ENCODE results near the gene USP9X. TPM values are rescaled to one million over a fixed set of nuclear protein-coding genes. Genes with fewer than 3 reads are reported as not detected.

The USP9X gene
- total RNA-seq, 1 donor from 2014 or later: 86.3 TPM

DNA sequence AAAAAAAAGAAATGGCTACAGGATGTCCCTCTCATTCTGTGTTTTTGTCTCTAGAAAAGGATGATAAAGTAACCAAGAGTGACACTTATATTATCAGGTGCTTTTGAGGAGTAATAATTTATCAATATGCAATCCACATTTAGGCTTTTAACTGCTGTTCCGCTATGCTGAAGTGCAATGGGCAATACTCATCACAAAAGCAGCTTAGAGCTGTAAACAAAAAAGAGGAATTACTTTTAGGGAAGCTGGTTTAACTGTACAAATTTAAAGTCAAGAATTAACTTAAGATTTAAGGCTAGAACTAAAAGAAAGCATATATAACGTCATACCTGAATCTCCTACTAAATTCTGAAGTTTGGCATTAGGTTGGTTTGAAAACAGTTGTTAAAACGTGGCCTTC, 155.3 kb downstream of the USP9X start:
- peaks cover 8% of the 10 kb centered on the region for H3K4me1 Mint-ChIP-seq (ENCODE audit: low read depth)
- no peak for DNase-seq (ENCODE audit: low spot score)
- no peak overlapping the region for H3K27ac Mint-ChIP-seq (ENCODE audit: unreplicated experiment)
- H3K9me3 Mint-ChIP-seq (ENCODE audit: low read depth): peaks cover 5% of the 10 kb centered on the region
- TF ChIP-seq, protein P1, sequence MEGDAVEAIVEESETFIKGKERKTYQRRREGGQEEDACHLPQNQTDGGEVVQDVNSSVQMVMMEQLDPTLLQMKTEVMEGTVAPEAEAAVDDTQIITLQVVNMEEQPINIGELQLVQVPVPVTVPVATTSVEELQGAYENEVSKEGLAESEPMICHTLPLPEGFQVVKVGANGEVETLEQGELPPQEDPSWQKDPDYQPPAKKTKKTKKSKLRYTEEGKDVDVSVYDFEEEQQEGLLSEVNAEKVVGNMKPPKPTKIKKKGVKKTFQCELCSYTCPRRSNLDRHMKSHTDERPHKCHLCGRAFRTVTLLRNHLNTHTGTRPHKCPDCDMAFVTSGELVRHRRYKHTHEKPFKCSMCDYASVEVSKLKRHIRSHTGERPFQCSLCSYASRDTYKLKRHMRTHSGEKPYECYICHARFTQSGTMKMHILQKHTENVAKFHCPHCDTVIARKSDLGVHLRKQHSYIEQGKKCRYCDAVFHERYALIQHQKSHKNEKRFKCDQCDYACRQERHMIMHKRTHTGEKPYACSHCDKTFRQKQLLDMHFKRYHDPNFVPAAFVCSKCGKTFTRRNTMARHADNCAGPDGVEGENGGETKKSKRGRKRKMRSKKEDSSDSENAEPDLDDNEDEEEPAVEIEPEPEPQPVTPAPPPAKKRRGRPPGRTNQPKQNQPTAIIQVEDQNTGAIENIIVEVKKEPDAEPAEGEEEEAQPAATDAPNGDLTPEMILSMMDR (IDR thresholded peaks at IDR 0.05): no peak
- no peaks in the 10 kb centered on the region for H3K27me3 Mint-ChIP-seq (ENCODE audit: low read depth)
- H3K36me3 Mint-ChIP-seq (ENCODE audit: low read depth): no peaks in the 10 kb centered on the region
- H3K4me3 Mint-ChIP-seq (ENCODE audit: unreplicated experiment): no peak overlapping the region

DNA sequence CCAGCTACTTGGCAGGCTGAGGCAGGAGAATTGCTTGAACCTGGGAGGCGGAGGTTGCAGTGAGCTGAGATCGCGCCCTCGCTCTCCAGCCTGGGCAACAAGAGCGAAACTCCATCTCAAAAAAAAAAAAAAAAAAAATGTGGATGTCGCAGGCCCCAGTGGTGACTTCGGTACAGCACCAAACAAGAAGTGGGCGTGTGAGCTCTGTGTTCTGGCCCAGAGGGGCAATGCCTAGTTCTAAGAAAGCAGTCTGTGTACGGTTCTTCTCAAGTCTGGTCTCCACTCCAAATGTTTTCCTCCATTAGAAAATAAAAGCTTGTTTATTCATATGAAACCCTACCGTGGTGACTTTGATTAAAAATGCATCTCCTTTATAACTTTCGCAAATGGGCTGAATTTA, 156.7 kb downstream of the USP9X start:
- H3K9me3 Mint-ChIP-seq (ENCODE audit: low read depth): peaks cover 12% of the 10 kb centered on the region
- TF ChIP-seq, protein P1 (IDR thresholded peaks at IDR 0.05): no peak
- no peaks in the 10 kb centered on the region for H3K27me3 Mint-ChIP-seq (ENCODE audit: low read depth)
- DNase-seq (ENCODE audit: low spot score): no peak
- H3K4me3 Mint-ChIP-seq (ENCODE audit: unreplicated experiment): no peak overlapping the region
- no peak overlapping the region for H3K27ac Mint-ChIP-seq (ENCODE audit: unreplicated experiment)
- H3K4me1 Mint-ChIP-seq (ENCODE audit: low read depth): peaks cover 8% of the 10 kb centered on the region
- no peaks in the 10 kb centered on the region for H3K36me3 Mint-ChIP-seq (ENCODE audit: low read depth)

DNA sequence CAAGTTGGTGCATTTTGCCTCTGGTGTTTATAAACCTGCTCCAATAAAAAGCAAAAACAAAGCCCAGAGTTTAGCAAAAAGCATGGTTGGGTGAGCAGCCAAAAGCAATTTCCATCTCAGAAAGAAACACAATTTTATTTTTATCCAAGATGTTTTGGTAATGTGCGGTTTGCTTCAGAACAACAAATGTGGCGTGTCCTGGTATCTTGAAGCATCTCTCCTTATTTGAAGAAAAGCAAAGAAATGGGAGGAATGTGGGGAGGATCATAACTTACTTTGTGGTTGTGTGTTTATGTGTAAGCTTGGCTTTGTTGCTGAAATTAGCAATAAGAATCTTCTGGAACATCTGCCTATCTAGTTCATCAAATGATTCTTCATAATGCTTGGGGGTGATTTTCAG, 160.4 kb downstream of the USP9X start:
- Mint-ChIP-seq H3K4me1 (ENCODE audit: low read depth) (no peaks in the 10 kb centered on the region), H3K4me3 (ENCODE audit: unreplicated experiment) (no peak overlapping the region), H3K9me3 (ENCODE audit: low read depth) (peaks cover 14% of the 10 kb centered on the region), H3K27ac (ENCODE audit: unreplicated experiment) (no peak overlapping the region), H3K36me3 (ENCODE audit: low read depth) (peaks cover 2% of the 10 kb centered on the region), H3K27me3 (ENCODE audit: low read depth) (no peaks in the 10 kb centered on the region)
- no peak for DNase-seq (ENCODE audit: low spot score)
- TF ChIP-seq, protein P1 (IDR thresholded peaks at IDR 0.05): no peak

DNA sequence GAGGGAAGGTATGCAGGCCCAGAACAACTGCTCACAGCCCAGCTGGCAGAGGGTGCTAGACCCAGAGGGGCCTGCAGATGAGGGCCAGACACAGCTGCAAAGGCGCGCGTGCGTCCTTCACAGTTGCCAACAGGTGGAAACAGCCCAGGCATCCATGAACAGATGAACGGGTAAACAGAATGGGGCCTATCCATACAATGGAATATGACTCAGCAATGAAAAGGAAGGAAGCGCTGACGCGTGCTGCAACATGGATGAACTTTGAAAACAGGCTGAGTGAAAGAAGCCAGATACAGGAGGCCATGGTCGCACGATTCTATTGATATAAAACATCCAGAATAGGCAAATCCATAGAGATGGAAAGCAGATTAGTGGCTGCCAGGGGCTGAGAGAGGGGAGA, 165.6 kb downstream of the USP9X start:
- Mint-ChIP-seq H3K27ac (ENCODE audit: unreplicated experiment) (no peak overlapping the region), H3K36me3 (ENCODE audit: low read depth) (peaks cover 2% of the 10 kb centered on the region), H3K27me3 (ENCODE audit: low read depth) (no peaks in the 10 kb centered on the region), H3K4me1 (ENCODE audit: low read depth) (peaks cover 3% of the 10 kb centered on the region), H3K4me3 (ENCODE audit: unreplicated experiment) (no peak overlapping the region), H3K9me3 (ENCODE audit: low read depth) (peaks cover 7% of the 10 kb centered on the region)
- DNase-seq (ENCODE audit: low spot score): no peak
- TF ChIP-seq, protein P1 (IDR thresholded peaks at IDR 0.05): no peak

DNA sequence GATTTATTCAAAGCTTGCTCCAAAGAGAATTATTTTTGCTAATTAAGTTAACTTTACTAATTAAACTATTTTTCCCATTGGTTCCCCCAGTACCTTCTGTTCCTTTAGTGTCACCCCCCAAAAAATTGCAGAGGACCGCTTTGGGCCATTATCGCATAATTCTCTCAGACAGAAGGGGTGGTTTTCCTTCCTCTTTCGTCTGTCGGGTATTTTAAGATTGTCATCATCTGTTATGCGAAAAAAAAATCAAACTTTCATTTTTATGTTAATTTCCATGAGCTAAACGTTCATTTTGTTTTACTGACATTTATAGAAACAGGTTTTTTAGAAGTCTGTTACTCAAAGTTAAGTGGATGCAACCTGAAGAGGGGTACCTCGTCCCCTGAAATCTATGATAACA, 172.6 kb downstream of the USP9X start:
- TF ChIP-seq, protein P1 (IDR thresholded peaks at IDR 0.05): no peak
- Mint-ChIP-seq H3K9me3 (ENCODE audit: low read depth) (peaks cover 3% of the 10 kb centered on the region), H3K27me3 (ENCODE audit: low read depth) (no peaks in the 10 kb centered on the region)

More for the DNA sequence above, 172.6 kb downstream of the USP9X start:
- no peaks in the 10 kb centered on the region for H3K36me3 Mint-ChIP-seq (ENCODE audit: low read depth)
- H3K4me1 Mint-ChIP-seq (ENCODE audit: low read depth): peaks cover 3% of the 10 kb centered on the region
- no peak for DNase-seq (ENCODE audit: low spot score)
- no peak overlapping the region for H3K4me3 Mint-ChIP-seq (ENCODE audit: unreplicated experiment)
- H3K27ac Mint-ChIP-seq (ENCODE audit: unreplicated experiment): no peak overlapping the region
